ENCODE data around the gene EPHB2. TPM values are rescaled to one million over a fixed set of nuclear protein-coding genes. Genes with fewer than 3 reads are reported as not detected.

Gene EPHB2
- total and polyA plus RNA-seq, 8 donors = 0.13 to 88.1 (median 2.6) TPM; not detected in 1

DNA sequence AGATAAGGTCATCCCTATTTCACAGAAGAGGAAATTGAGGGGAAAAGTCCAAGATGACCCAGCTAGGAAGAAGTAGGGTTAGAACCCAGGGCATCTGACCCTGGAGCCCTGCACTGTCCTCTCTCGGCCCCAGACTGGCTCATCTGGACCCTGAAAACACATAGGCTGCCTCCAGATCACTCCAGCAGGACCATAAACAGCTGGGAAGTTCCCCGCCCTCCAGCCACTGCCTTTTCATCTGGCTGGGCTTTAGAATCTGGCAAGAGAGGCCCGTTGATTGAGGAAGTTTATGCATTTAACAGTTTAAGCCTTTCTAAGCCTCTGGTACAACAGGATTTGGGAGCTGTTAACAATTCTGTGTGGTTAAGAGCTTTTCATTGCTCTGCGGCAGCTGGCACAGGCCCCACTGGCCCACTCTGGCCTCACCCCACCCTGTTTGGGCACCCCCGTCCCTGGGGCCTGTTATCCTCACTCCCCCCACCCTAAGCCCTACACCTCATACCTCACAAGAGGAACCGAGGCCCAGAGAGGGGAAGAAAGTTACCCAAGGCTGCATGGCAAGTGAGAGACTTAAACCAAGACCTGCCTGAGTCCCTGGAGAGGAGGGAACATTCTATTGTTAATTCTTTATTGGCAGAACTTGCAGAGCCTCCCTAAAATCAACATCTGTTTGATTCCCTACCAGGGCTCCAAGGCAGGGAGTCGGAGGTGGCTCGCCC, 84.2 kb downstream of the EPHB2 start:
- Histone ChIP-seq H3K4me3 (no peak overlapping the region), H3K27me3 (no peaks in the 10 kb centered on the region), H3K27ac (no peak overlapping the region), H3K9me3 (no peaks in the 10 kb centered on the region), H3K36me3 (no peaks in the 10 kb centered on the region), H3K4me1 (peaks cover 0 to 24% (median 14%) of the 10 kb centered on the region in 4 donors)
- intact Hi-C loops (cut with DNase I; ENCODE audit: low total_unique reads) = no loop called here
- 31 to 46% (median 33%) methylated on average over 7 to 8 of the region's 8 CpGs for WGBS, 5 donors
- DNase-seq = peak in 1 of 2 donors; percentile 80
- TF ChIP-seq, protein P1, sequence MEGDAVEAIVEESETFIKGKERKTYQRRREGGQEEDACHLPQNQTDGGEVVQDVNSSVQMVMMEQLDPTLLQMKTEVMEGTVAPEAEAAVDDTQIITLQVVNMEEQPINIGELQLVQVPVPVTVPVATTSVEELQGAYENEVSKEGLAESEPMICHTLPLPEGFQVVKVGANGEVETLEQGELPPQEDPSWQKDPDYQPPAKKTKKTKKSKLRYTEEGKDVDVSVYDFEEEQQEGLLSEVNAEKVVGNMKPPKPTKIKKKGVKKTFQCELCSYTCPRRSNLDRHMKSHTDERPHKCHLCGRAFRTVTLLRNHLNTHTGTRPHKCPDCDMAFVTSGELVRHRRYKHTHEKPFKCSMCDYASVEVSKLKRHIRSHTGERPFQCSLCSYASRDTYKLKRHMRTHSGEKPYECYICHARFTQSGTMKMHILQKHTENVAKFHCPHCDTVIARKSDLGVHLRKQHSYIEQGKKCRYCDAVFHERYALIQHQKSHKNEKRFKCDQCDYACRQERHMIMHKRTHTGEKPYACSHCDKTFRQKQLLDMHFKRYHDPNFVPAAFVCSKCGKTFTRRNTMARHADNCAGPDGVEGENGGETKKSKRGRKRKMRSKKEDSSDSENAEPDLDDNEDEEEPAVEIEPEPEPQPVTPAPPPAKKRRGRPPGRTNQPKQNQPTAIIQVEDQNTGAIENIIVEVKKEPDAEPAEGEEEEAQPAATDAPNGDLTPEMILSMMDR (IDR thresholded peaks at IDR 0.05) = no peak
- TF ChIP-seq POLR2AphosphoS5 (IDR thresholded peaks at IDR 0.05) (no peak), POLR2A (IDR thresholded peaks at IDR 0.05) (no peak), EP300 (IDR thresholded peaks at IDR 0.05) (no peak)

DNA sequence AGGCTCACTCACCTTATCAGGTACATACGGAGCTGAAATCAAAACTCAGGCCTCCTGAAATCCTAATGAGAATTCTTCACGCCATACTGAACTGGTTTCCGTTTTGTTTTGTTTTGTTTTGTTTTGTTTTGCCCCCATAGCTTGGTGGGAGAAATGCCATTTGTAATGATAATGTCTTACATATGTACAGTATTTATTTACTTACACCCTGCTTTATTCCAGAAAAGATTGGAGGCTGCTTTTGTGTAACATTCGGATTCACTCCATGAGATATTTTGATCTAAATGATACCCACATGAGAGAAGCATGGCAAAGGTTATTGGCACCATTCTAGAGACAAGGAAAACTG, 84.7 kb downstream of the EPHB2 start:
- no peaks in the 10 kb centered on the region for H3K9me3 ChIP-seq
- H3K36me3 ChIP-seq = no peaks in the 10 kb centered on the region
- WGBS, 5 donors = 31 to 64% (median 48%) methylated on average over 4 of the region's 4 CpGs
- H3K4me3 ChIP-seq = no peak overlapping the region
- H3K27me3 ChIP-seq = no peaks in the 10 kb centered on the region
- intact Hi-C loops (cut with DNase I; ENCODE audit: low total_unique reads) = no loop called here
- no peak for DNase-seq
- peaks cover 0 to 21% (median 13%) of the 10 kb centered on the region in 4 donors for H3K4me1 ChIP-seq
- no peak overlapping the region for H3K27ac ChIP-seq
- no peak for TF ChIP-seq EP300 (IDR thresholded peaks at IDR 0.05)
- no peak for TF ChIP-seq POLR2AphosphoS5 (IDR thresholded peaks at IDR 0.05)
- TF ChIP-seq, protein P1 (IDR thresholded peaks at IDR 0.05) = no peak
- no peak for TF ChIP-seq POLR2A (IDR thresholded peaks at IDR 0.05)

DNA sequence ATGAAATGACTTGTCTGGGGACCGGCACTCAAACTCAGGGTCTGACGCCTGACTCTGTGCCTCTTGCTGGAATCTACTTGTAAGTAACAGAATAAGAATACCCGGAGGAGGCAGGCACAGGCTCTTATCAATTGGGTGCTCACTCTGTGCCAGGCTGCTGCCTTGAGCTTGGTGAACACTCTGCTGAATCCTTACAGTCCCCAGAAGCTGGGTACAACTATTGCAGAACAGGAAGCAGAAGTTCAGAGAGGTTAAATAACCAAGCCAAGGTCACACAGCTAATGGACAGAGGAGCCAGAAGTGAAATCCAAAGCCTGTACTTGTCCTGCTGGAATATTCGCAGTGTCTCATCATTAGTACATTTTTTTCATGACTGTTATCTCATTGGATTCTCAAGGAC, 86.0 kb downstream of the EPHB2 start:
- intact Hi-C loops (cut with DNase I; ENCODE audit: low total_unique reads) = no loop called here
- no peaks in the 10 kb centered on the region for H3K36me3 ChIP-seq
- WGBS, 5 donors = 74 to 89% (median 85%) methylated on average over 4 of the region's 4 CpGs

DNA sequence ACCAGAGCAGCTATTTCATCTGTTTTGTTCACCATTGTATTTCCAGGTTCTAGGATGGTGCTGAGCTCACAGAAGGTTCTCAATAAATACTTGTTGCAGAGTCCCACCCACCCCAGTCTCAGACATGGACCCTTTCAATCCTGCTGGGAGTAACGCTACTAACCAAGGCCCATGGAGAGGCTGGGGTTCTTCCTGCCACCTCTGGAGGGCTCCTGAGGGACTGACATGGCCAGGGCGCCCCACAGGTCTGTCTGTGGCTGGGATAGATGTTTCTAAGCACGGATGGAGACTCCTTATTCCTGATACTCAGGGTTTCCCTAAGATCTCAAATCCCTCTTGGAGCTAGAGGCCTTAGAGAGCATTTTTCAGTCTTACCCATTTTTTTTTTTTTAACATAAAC, 87.4 kb downstream of the EPHB2 start:
- no peak overlapping the region for H3K4me3 ChIP-seq
- H3K27ac ChIP-seq = no peak overlapping the region
- no peaks in the 10 kb centered on the region for H3K36me3 ChIP-seq
- TF ChIP-seq POLR2A (IDR thresholded peaks at IDR 0.05) (no peak), EP300 (IDR thresholded peaks at IDR 0.05) (no peak)
- TF ChIP-seq, protein P1 (IDR thresholded peaks at IDR 0.05) = no peak
- H3K27me3 ChIP-seq = peaks cover 0 to 14% (median 0%) of the 10 kb centered on the region in 3 donors
- peaks cover 0 to 16% (median 7%) of the 10 kb centered on the region in 4 donors for H3K4me1 ChIP-seq
- WGBS, 5 donors = 67 to 86% (median 81%) methylated on average over 3 of the region's 3 CpGs
- no peaks in the 10 kb centered on the region for H3K9me3 ChIP-seq
- DNase-seq = no peak
- intact Hi-C loops (cut with DNase I; ENCODE audit: low total_unique reads) = no loop called here

More for the DNA sequence above, 86.0 kb downstream of the EPHB2 start:
- H3K4me1 ChIP-seq = peaks cover 0 to 16% (median 7%) of the 10 kb centered on the region in 4 donors
- no peak for TF ChIP-seq POLR2AphosphoS5 (IDR thresholded peaks at IDR 0.05)
- TF ChIP-seq, protein P1 (IDR thresholded peaks at IDR 0.05) = no peak
- H3K9me3 ChIP-seq = no peaks in the 10 kb centered on the region
- no peak for DNase-seq
- H3K27ac ChIP-seq = no peak overlapping the region
- peaks cover 0 to under 1% (median 0%) of the 10 kb centered on the region in 3 donors for H3K27me3 ChIP-seq
- no peak overlapping the region for H3K4me3 ChIP-seq
